ENCODE data around the gene DENND5B.
"Not testable (repeated sequence)": the region's sequence is repeated elsewhere in the genome, so short reads cannot be mapped to it uniquely, and the experiment has no call there.

DENND5B gene

GRCh38 chr12:31590642-31591379, at the start of gene DENND5B:
TSS of gene DENND5B (minus strand) at chr12:31591136. CDS start at chr12:31590832, 304 bp downstream.
- peak; percentile 44 for DNase-seq

DNA sequence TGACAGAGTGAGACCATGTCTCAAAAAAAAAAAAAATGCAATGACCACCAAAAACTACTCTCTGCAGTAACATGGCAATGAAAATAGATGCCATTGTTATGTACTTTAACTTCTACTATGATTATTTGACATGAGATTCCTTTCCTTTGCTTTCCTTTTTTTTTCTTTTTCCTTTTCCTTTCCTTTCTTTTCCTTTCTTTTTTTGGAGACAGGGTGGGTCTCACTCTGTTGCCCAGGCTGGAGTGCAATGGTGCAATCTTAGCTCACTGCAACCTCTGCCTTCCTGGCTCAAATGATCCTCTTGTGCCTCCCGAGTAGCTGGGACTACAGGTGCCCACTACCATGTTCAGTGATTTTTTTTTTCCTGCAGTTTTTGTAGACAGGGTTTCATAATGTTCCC, 43.7 kb upstream of the DENND5B start:
- DNase-seq, result no peak

DNA sequence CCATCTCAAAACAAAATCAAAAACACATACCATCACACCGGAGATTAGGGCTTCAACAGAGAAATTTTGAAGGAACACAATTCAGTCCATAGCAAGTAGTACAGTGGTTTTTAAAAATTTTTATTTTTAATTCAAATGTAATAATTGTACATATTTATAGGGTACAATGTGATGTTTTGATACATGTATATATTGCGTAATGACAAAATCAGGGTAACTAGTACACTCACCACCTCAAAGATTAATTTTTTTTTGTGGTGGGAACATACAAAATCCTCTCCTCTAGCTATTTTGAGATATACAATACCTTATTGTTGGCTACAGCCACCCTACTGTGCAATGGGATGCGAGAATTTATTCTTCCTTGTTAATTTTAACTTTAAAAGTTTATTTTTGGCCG, 42.5 kb upstream of the DENND5B start:
- DNase-seq, result no peak

- no peak for DNase-seq
Measured at GRCh38 chr12:31631809-31632208, 40.9 kb upstream of the DENND5B start.

GRCh38 chr12:31631023-31631724, 40.2 kb upstream of the DENND5B start:
- DNase-seq, result no peak

GRCh38 chr12:31629756-31630732, 39.1 kb upstream of the DENND5B start:
- no peak for DNase-seq

DNA sequence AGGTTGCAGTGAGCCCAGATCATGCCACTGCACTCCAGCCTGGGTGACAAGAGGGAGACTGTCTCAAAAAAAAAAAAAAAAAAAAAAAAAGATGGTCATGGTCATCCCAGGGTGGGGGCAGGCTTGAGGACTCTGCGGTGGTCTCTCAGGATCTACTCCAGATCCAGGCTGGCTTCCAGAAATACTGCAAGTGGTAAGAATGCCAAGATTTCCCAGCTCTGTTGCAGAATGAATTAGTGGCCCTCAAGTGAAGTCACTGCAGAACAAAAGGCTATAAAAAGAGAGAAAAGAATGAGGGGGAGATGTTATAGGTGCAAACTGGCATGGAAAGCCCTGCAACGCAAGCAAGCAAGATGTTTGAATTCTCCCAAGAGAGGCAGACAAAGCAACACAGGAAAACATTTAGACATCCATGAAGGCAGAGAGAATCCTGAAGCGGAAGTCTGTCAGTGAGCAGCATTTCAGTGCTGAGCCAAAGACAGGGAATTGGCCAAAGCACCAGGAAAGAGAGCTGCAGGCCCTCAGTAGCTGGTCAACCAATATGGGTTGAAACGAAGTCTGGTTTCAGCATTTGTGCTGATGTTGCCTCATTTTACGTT, 36.6 kb upstream of the DENND5B start:
- no peak for DNase-seq

DNA sequence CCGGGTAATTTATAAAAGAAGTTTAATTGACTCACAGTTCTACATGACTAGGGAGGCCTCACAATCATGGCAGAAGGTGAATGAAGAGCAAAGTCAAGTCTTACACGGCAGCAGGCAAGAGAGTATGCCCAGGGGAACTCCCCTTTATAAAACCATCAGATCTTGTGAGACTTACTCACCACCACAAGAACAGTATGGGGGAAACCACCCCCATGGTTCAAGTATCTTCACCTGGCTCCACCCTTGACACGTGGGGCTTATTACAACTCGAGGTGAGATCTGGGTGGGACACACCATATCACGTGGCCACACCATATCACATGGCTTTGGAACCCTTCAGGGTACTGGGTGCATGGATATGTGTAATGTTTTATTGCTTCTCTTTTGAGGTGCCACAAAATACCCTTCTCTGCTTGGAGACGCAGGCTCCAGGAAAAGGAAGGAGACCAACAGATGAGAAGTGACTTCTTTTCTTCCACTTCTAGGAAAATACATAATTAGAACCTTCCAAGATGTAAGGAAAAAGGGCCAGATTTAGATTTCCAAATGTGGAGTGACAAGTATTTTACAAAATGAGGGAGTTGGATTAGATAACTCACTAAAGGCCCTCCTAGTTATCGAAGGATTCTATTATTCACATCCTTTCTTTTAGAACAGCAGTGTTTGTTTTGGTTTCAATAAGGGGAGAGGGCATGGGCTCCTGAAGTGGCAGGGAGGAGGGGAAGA, 35.5 kb upstream of the DENND5B start:
- no peak for DNase-seq

DNA sequence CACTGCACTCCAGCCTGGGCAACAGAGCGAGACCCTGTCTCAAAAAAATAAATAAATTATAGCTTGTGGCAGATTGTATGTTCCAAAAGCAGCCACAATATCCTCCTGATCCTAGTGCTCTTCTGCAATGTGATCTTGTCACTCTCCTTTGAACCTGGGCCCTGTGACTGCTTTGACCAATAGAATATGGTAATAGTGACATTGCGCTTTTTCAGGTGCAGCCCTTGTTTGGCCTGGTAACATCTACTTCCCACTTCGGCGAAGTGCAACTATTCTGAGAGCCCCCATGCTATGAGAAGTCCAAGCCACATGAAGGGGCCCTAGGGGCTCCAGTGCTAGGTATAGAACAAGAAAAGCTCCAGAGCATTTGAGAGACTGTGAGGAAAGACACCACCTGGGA, 31.1 kb upstream of the DENND5B start:
- no peak for DNase-seq

- no peak for DNase-seq
Measured at GRCh38 chr12:31620311-31620710, 29.4 kb upstream of the DENND5B start.

DNA sequence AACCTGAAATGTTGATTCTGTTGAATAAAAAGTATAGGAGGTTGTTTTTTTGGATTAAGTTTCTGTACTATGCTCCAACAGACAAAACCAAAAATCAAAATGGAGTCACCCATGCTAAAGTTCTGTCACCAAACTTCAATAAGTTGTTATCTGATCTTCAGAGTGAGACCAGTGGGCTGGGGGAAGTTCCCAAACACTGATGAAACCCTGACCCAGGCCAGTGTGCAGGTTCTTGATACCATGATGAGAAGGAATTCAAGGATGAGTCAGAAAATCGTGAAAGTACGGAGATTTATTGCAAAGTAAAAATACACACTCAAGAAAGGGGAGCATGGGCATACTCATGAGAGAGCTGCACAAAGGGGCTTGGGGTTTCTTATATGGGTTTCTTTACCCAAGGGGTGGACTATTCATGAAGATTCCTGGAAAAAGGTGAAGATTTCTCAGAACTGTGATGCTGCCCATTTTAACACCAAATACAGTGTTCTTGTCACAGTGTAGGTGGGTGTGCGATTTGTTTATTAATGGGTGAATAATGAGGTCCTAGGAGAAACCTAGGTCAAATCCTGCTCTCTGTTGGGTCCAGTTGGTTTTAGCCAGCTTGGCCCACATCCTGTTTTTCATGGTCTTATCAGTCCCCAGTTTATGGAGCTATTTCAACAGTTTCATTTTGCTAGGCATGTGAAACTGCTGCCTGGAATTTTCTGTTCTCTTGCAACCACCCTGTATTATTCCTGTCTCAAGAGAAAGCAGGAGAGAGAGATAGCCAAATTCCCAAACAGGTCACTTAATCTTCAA, 27.5 kb upstream of the DENND5B start:
- no peak for DNase-seq

DNA sequence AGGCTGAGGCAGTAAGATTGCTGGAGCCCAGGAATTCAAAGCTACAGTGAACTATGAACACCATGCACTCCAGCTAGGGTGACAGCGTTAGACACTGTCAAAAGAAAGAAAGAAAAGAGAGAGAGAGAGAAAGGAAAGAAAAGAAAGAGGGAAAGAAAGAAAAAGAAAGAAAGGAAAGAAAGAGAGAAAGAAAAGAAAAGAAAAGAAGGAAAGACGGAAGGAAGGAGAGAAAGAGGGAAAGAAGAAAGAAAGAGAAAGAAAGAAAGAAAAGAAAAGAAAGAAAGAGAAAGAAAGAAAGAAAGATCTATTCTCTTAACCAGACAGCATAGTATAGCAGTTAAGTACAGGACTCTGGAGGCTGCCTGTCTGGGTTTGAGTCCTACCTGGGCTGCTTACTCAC, 21.9 kb upstream of the DENND5B start:
- DNase-seq, result no peak

DNA sequence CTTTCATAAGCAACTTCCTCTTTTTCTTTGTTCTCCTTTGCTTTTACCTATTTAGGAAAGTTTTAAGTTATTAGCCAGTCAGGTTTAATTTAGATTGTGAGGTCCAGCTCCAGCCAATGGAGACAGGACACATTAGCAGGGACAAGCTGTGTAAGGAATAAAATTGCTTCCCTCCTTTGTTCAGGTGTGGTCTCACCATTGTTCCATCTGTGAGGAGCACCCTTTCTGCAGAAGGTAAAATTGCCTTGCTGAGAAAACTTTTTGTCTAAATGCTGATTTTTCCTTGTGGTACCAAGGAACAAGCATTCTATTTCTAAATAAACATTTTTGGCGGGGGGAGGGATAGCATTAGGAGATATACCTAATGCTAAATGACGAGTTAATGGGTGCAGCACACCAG, 17.4 kb upstream of the DENND5B start:
- DNase-seq, result not testable (repeated sequence)

DNA sequence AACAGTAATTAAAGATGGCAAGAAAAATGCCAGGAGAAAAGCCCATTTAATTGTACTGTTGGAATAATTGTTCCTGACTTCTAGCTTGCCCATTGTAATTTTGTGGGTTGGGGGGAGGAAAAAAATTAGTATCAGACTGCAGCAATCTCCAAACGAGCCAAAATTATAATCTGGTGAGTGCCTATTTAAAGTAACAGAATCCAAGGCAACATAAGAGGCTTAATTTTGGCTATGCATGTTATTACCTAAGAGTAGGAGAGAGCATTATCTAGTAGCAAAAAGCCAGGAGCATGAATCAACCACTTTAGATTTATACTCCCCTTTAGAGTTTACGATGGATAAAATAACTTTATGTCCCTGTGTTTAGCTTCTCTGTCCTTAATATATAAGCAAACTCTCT, 14.6 kb upstream of the DENND5B start:
- DNase-seq, result no peak

- no peak for DNase-seq
Measured at GRCh38 chr12:31603546-31604009, 12.6 kb upstream of the DENND5B start.

GRCh38 chr12:31600750-31601149, 9.8 kb upstream of the DENND5B start:
- DNase-seq, result no peak

- DNase-seq, result no peak
Measured at GRCh38 chr12:31600252-31600651, 9.3 kb upstream of the DENND5B start.

DNA sequence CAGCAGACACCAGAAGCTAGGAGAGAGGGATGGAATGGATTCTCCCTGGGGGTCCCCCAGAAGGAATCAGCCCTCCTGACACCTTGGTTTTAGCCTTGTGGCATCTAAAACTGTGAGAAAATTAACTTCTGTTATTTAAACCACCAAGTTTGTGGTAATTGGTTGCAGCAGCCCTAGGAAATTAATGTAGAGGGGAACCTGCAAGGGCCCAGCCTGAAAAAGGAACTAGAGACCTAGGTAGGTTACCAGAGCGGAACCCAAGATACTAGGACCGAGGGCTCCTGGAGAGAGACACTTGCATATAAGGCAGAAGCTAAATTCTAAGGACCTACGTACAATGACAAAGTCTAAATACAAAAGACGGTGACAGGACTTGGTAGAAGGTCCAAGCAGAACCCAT, 8.1 kb upstream of the DENND5B start:
- no peak for DNase-seq

DNA sequence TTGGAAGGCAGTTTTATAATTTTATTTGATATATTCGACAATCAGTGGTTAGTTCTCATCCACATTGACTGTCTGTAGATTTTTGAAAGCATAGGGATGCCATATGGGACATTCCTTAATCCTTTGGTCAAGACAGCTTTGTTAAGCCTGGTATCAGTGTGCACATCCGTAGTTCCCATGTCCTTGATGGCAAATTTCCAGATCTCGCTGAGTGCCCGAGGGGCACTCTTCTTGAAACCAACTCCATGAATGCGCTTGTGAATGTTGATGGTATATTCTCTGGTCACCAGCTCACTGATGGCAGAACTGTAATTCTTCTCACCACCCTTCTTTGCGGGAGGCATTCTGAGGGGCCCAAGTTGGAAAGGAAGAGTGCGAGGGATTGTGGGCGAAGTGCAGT, 6.1 kb upstream of the DENND5B start:
- DNase-seq, result no peak

DNA sequence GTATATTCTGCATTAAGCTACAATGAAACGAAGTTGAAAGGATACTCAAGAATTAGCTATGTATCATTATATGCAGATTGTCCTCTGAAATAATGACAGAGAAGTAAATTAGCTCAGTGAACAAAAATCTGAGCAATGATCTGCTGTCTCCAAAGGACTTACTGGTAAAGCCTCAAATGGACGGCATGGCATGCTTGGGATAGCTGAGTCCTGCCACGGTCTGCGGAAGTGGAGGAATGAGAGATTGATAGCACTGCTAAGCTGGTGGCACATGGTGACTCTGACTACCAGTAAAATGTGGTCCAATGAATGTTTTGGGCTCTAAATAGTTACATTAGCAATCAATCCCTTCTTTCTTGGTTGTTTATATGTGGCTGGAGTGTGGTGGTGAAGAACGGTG, 3.7 kb upstream of the DENND5B start:
- no peak for DNase-seq

DNA sequence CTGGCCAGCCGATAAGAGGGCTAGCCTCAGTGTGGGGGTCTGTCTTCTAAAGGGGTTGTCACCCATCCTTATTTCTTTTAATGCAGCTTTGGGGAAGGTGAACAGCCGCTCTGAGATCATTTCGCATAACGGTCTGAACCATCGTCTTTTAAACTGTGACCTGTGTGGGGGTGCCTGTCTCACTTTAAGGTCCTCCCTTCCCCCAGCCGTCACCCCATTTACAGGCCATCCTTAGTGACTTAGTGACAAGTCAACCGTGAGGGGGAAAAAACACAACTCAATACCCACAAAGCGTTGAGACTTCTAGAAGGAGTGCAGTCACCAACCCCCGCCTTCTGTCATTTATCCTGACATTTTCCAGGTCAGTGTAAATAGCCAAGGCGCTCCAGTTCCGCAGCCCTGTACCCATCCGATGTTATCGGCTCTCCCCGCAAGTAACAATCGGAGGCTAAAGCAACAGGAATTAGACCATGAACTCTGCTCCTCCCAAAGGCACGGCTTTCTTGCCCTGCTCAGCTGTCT, 505 bp upstream of the DENND5B start:
- peak; percentile 24 for DNase-seq

Data from stimulated activated CD8-positive, alpha-beta memory T cell treated with anti-CD3 and anti-CD28 coated beads, Interleukin-4, amount 100 ng/mL, for 48 hours (primary cell).